Caco-2 (cell line): Measurements from ENCODE around the gene HIVEP3. TPM values are rescaled to one million over a fixed set of nuclear protein-coding genes. Genes with fewer than 3 reads are reported as not detected.

Experiments used
- BruUV-seq: library from RNA; stranded (reverse); fragments of 400-500 nt; replicated peaks from 2 replicates; lab custom pipeline; 2021; lab: Mats Ljungman, UMichigan
- CTCF ChIA-PET: fragments of 300-600 bp; sonication (Branson Sonifier 250); formaldehyde crosslinking; loops from one replicate; lab custom pipeline; 2022; ENCODE audit warnings: antibody characterized with exemption; lab: Charles Lee
- POLR2A ChIA-PET: fragments of 300-600 bp; sonication (Branson Sonifier 250); formaldehyde crosslinking; loops from one replicate; lab custom pipeline; 2022; ENCODE audit warnings: antibody characterized with exemption; lab: Charles Lee
- DNase-seq, 2 experiments: peaks; one replicate each; pipeline versions ENCODE4 v3.0.0 to v3.0.0-alpha.2; 2020 to 2022
- H3K27me3 ChIP-seq: replicated peaks from 2 replicates; pipeline ENCODE4 v1.6.0; 2011; ENCODE audit warnings: low read length; ENCODE audit not compliant: control insufficient read depth, insufficient read depth
- H3K36me3 ChIP-seq: 2 replicates; pipeline ENCODE4 v1.5.1; 2011; ENCODE audit warnings: low read length; ENCODE audit not compliant: control insufficient read depth, insufficient read depth
- H3K4me1 ChIP-seq: fragments of 250-450 bp; sonication (Bioruptor Pico); 2 replicates; pipeline ENCODE4 v1.5.1; 2020; ENCODE audit warnings: mild to moderate bottlenecking
- H3K4me3 ChIP-seq: 2 replicates; pipeline ENCODE4 v1.5.1; 2011; ENCODE audit warnings: low read depth, mild to moderate bottlenecking, control low read depth, low read length
- H3K9me3 ChIP-seq: fragments of 250-450 bp; sonication (Bioruptor Pico); 2 replicates; pipeline ENCODE4 v1.5.1; 2020; ENCODE audit warnings: mild to moderate bottlenecking, moderate library complexity
- H3K27ac Mint-ChIP-seq: one replicate; pipeline ENCODE4 v1.8.0; 2022; ENCODE audit warnings: mixed read lengths; ENCODE audit not compliant: unreplicated experiment
- H3K27me3 Mint-ChIP-seq: one replicate; pipeline ENCODE4 v1.8.0; 2022; ENCODE audit warnings: mixed read lengths; ENCODE audit not compliant: insufficient read depth, unreplicated experiment
- H3K36me3 Mint-ChIP-seq: one replicate; pipeline ENCODE4 v1.8.0; 2022; ENCODE audit warnings: mild to moderate bottlenecking, mixed read lengths; ENCODE audit not compliant: insufficient read depth, unreplicated experiment
- H3K4me1 Mint-ChIP-seq: one replicate; pipeline ENCODE4 v1.8.0; 2022; ENCODE audit warnings: low read depth, mixed read lengths; ENCODE audit not compliant: unreplicated experiment
- H3K4me3 Mint-ChIP-seq: one replicate; pipeline ENCODE4 v1.8.0; 2022; ENCODE audit warnings: mild to moderate bottlenecking, moderate library complexity, mixed read lengths; ENCODE audit not compliant: unreplicated experiment
- H3K9me3 Mint-ChIP-seq: one replicate; pipeline ENCODE4 v1.8.0; 2022; ENCODE audit warnings: mixed read lengths; ENCODE audit not compliant: unreplicated experiment
- intact Hi-C: fragments of 100-400 bp; cut with micrococcal nuclease; formaldehyde crosslinking; loops from one replicate; pipeline ENCODE4 v1.10.0; 2022; ENCODE audit not compliant: unreplicated experiment
- total RNA-seq: library from RNA; stranded (reverse); gene quantifications from 2 replicates; pipeline ENCODE4 v1.2.3, GENCODE V29; 2022
- TF ChIP-seq, protein P1 (sequence below), 2 experiments: fragments of 200-600 bp in 1 of 2; IDR thresholded peaks; 1 replicate in 1 of 2; 2 replicates in 1 of 2; pipeline versions ENCODE4 v1.5.1 to v1.8.0; 2011 to 2022; ENCODE audit warnings: antibody characterized with exemption in 1 of 2, control low read depth in 1 of 2, inconsistent platforms in 1 of 2, low read depth in 1 of 2, low read length in 1 of 2, mild to moderate bottlenecking in 1 of 2, moderate library complexity in 1 of 2; ENCODE audit not compliant: insufficient read depth in 1 of 2, severe bottlenecking in 1 of 2, unreplicated experiment in 1 of 2

HIVEP3 gene
- total RNA-seq, 1 experiment from 2014 or later: 0.25 TPM

DNA sequence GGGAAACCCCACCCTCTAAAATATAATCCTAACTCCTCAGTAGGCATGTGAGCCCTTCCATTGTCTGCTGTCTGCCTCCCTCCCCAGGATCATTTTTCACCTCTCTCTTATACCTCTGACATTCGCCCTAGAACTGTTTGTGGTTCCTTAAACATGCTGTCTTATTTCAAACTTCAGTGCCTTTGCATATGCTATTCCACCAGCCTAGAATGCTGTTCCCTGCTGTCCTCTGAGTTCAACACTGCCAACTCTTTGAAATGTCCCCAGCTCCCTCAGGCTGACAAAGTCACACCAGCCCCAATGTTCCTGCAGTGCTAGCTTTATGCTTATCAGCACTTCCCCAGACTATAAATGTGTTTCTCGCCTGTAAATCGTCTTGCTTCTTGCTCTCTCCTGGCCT lies 119.5 kb downstream of the HIVEP3 start:
- Mint-ChIP-seq H3K4me1 (no peaks in the 10 kb centered on the region), H3K27me3 (peaks cover 8% of the 10 kb centered on the region), H3K36me3 (no peaks in the 10 kb centered on the region), H3K27ac (no peak overlapping the region), H3K9me3 (no peaks in the 10 kb centered on the region), H3K4me3 (no peak overlapping the region)
- no peak overlapping the region for H3K4me3 ChIP-seq
- H3K36me3 ChIP-seq: no peaks in the 10 kb centered on the region
- ChIA-PET POLR2A (no interaction called here), CTCF (no interaction called here)
- intact Hi-C loops: no loop called here
- no TSS peak for BruUV-seq
- H3K27me3 ChIP-seq: no peaks in the 10 kb centered on the region
- DNase-seq: no peak
- H3K9me3 ChIP-seq: no peaks in the 10 kb centered on the region
- H3K4me1 ChIP-seq: no peaks in the 10 kb centered on the region
- TF ChIP-seq, protein P1, sequence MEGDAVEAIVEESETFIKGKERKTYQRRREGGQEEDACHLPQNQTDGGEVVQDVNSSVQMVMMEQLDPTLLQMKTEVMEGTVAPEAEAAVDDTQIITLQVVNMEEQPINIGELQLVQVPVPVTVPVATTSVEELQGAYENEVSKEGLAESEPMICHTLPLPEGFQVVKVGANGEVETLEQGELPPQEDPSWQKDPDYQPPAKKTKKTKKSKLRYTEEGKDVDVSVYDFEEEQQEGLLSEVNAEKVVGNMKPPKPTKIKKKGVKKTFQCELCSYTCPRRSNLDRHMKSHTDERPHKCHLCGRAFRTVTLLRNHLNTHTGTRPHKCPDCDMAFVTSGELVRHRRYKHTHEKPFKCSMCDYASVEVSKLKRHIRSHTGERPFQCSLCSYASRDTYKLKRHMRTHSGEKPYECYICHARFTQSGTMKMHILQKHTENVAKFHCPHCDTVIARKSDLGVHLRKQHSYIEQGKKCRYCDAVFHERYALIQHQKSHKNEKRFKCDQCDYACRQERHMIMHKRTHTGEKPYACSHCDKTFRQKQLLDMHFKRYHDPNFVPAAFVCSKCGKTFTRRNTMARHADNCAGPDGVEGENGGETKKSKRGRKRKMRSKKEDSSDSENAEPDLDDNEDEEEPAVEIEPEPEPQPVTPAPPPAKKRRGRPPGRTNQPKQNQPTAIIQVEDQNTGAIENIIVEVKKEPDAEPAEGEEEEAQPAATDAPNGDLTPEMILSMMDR (IDR thresholded peaks at IDR 0.05; ENCODE audit: insufficient read depth in 1 of 2, low read depth in 1 of 2, low read length in 1 of 2, severe bottlenecking in 1 of 2, unreplicated experiment in 1 of 2): no peak

DNA sequence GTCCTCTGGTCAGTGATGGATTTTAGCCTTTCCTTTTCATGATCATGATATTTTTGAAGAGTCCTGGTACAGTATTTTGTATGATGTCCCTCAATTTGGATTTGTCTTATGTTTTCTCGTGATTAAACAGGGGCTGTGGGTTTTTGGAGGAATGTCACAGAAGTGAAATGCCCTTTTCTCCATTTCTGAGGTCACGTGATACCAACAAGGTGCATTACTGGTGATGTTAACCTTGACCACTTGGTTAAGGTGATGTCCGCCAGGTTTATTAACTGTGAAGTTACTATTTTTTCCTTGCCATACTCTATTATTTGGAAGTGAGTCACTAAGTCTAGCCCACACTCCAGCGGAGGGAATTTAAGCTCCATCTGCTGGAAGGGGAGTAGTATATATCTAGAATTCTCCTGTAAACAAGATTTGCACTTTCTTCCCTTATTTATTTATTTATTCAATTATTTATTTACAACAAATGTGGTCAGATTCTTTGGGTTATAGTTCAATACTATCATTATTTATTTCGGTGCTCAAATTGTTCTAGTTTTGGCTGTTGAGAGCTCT lies 123.4 kb downstream of the HIVEP3 start:
- no peak overlapping the region for H3K27ac Mint-ChIP-seq
- Histone ChIP-seq H3K9me3 (no peaks in the 10 kb centered on the region), H3K36me3 (no peaks in the 10 kb centered on the region), H3K4me1 (no peaks in the 10 kb centered on the region), H3K27me3 (no peaks in the 10 kb centered on the region), H3K4me3 (no peak overlapping the region)
- DNase-seq: no peak
- no peaks in the 10 kb centered on the region for H3K4me1 Mint-ChIP-seq
- H3K9me3 Mint-ChIP-seq: no peaks in the 10 kb centered on the region
- ChIA-PET CTCF (no interaction called here), POLR2A (no interaction called here)
- no TSS peak for BruUV-seq
- no peak overlapping the region for H3K4me3 Mint-ChIP-seq
- intact Hi-C loops: loop anchor here (1.0 kb wide), 1 partner anchor 221 kb away; no protein-coding TSS in a partner anchor
- H3K36me3 Mint-ChIP-seq: no peaks in the 10 kb centered on the region
- TF ChIP-seq, protein P1 (IDR thresholded peaks at IDR 0.05; ENCODE audit: insufficient read depth in 1 of 2, low read depth in 1 of 2, low read length in 1 of 2, severe bottlenecking in 1 of 2, unreplicated experiment in 1 of 2): peak in 1 of 2 experiments; percentile 15
- peaks cover 8% of the 10 kb centered on the region for H3K27me3 Mint-ChIP-seq

DNA sequence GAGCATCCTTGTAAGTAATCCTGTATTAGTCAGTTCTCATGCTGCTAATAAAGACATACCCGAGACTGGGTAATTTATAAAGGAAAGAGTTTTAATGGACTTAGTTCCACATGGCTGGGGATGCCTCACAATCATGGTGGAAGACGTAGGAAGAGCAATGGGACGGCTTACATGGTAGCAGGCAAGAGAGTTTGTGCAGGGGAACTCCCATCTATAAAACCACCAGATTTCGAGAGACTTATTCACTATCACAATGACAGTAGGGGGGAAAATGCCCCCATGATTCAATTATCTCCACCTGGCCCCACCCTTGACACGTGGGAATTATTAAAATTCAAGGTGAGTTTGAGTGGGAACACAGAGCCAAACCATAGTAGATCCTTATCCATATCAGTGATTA lies 124.7 kb downstream of the HIVEP3 start:
- BruUV-seq: no TSS peak
- no peak overlapping the region for H3K4me3 ChIP-seq
- Mint-ChIP-seq H3K4me1 (no peaks in the 10 kb centered on the region), H3K9me3 (no peaks in the 10 kb centered on the region), H3K36me3 (no peaks in the 10 kb centered on the region), H3K27ac (no peak overlapping the region), H3K4me3 (no peak overlapping the region), H3K27me3 (peaks cover 7% of the 10 kb centered on the region)
- CTCF ChIA-PET: no interaction called here
- no peaks in the 10 kb centered on the region for H3K27me3 ChIP-seq
- no peaks in the 10 kb centered on the region for H3K9me3 ChIP-seq
- intact Hi-C loops: no loop called here
- DNase-seq: no peak
- POLR2A ChIA-PET: no interaction called here
- H3K4me1 ChIP-seq: no peaks in the 10 kb centered on the region
- TF ChIP-seq, protein P1 (IDR thresholded peaks at IDR 0.05; ENCODE audit: insufficient read depth in 1 of 2, low read depth in 1 of 2, low read length in 1 of 2, severe bottlenecking in 1 of 2, unreplicated experiment in 1 of 2): no peak
- no peaks in the 10 kb centered on the region for H3K36me3 ChIP-seq
